HepG2 (cell line): ENCODE data around the gene METTL26. TPM values are rescaled to one million over a fixed set of nuclear protein-coding genes. Genes with fewer than 3 reads are reported as not detected.
A peak's percentile ranks its signal among the peaks of the same experiment; 100 is the strongest.

Experiments used
- GABPA ChIP-seq, 2 experiments: IDR thresholded peaks; 2 replicates each; pipeline ENCODE4 v1.6.1; 2011 to 2016; ENCODE audit warnings: low read depth in 2 of 2, low read length in 1 of 2, missing biosample characterization in 1 of 2, missing genetic modification characterization in 1 of 2
- MED1 ChIP-seq: sonication (generic); formaldehyde crosslinking; IDR thresholded peaks from 2 replicates; pipeline ENCODE4 v1.4.0; 2020; ENCODE audit warnings: missing genetic modification reagents
- NCOA2 ChIP-seq: sonication (generic); formaldehyde crosslinking; IDR thresholded peaks from 2 replicates; pipeline ENCODE4 v1.8.0; 2022; ENCODE audit warnings: inconsistent platforms
- NFIC ChIP-seq: IDR thresholded peaks from 2 replicates; pipeline ENCODE4 v1.6.1; 2012; ENCODE audit warnings: mild to moderate bottlenecking, low read length, inconsistent platforms
- POLR2G ChIP-seq: fragments of 200-400 bp; formaldehyde crosslinking; IDR thresholded peaks from 2 replicates; pipeline ENCODE4 v1.6.1; 2018; ENCODE audit warnings: mild to moderate bottlenecking, low read depth, low read length, moderate library complexity
- RBFOX2 ChIP-seq: fragments of 200-400 bp; formaldehyde crosslinking; IDR thresholded peaks from 2 replicates; pipeline ENCODE4 v1.6.1; 2017; ENCODE audit warnings: low read depth, mild to moderate bottlenecking, low read length
- SALL2 ChIP-seq: sonication (generic); formaldehyde crosslinking; IDR thresholded peaks from 2 replicates; pipeline ENCODE4 v1.8.1; 2023; ENCODE audit warnings: mild to moderate bottlenecking, missing genetic modification reagents, inconsistent platforms
- SAP130 ChIP-seq: IDR thresholded peaks from 2 replicates; pipeline ENCODE4 v1.6.1; 2016; ENCODE audit warnings: low read depth
- SIX1 ChIP-seq: sonication (generic); formaldehyde crosslinking; IDR thresholded peaks from 2 replicates; pipeline ENCODE4 v1.4.0; 2020; ENCODE audit warnings: missing genetic modification reagents, borderline replicate concordance
- SMARCE1 ChIP-seq: fragments of 450-650 bp; IDR thresholded peaks from 2 replicates; pipeline ENCODE4 v1.6.1; 2017; ENCODE audit warnings: borderline replicate concordance
- SP5 ChIP-seq: IDR thresholded peaks from 2 replicates; pipeline ENCODE4 v1.6.1; 2016; ENCODE audit warnings: low read depth, borderline replicate concordance
- XBP1 ChIP-seq: sonication (generic); formaldehyde crosslinking; IDR thresholded peaks from 2 replicates; pipeline ENCODE4 v1.5.0; 2020; ENCODE audit warnings: missing genetic modification reagents
- ZBTB38 ChIP-seq: sonication (generic); formaldehyde crosslinking; IDR thresholded peaks from 2 replicates; pipeline ENCODE4 v1.5.1; 2020; ENCODE audit warnings: mild to moderate bottlenecking, missing genetic modification reagents
- ZC3H4 ChIP-seq: sonication (generic); formaldehyde crosslinking; IDR thresholded peaks from 2 replicates; pipeline ENCODE4 v1.4.0; 2020; ENCODE audit warnings: missing genetic modification reagents, borderline replicate concordance
- ZNF557 ChIP-seq: sonication (generic); formaldehyde crosslinking; IDR thresholded peaks from 2 replicates; pipeline ENCODE4 v1.4.0; 2020; ENCODE audit warnings: missing genetic modification reagents
- ZNF570 ChIP-seq: sonication (generic); formaldehyde crosslinking; IDR thresholded peaks from 2 replicates; pipeline ENCODE4 v1.4.0; 2020; ENCODE audit warnings: mild to moderate bottlenecking, missing genetic modification reagents, borderline replicate concordance
- ZNF782 ChIP-seq: sonication (generic); formaldehyde crosslinking; IDR thresholded peaks from 2 replicates; pipeline ENCODE4 v1.4.0; 2020; ENCODE audit warnings: missing genetic modification reagents, mild to moderate bottlenecking, borderline replicate concordance
- ZSCAN22 ChIP-seq: sonication (generic); formaldehyde crosslinking; IDR thresholded peaks from 2 replicates; pipeline ENCODE4 v1.4.0; 2020; ENCODE audit warnings: mild to moderate bottlenecking, missing genetic modification reagents
- polyA plus RNA-seq, 8 experiments: library from polyadenylated mRNA; depleted of rRNA in 3 of 8; stranded (reverse) in 7 of 8; unstranded in 1 of 8; fragments of >200 nt; fragmentation: Illumina TruSeq in 4 of 8; extraction: Trizol in 4 of 8; gene quantifications; 2 replicates each; pipeline versions ENCODE4 v1.2.1 to v1.2.3, GENCODE V29; 2011 to 2016; ENCODE audit warnings: low read depth in 4 of 8, missing spikeins in 1 of 8, mixed read lengths in 1 of 8; ENCODE audit not compliant: insufficient read depth in 1 of 8
- total RNA-seq, 5 experiments: library from RNA; depleted of rRNA; stranded (reverse); fragments of >200 nt; fragmentation: Illumina TruSeq; extraction: Trizol; gene quantifications; 2 replicates each; pipeline ENCODE4 v1.2.3, GENCODE V29; 2016; ENCODE audit warnings: low read depth in 1 of 5
- TF ChIP-seq, protein P1 (sequence below): sonication (generic); formaldehyde crosslinking; conservative IDR thresholded peaks from 2 replicates; pipeline ENCODE4 v1.4.0; 2020; ENCODE audit warnings: mild to moderate bottlenecking, missing genetic modification reagents, moderate library complexity
- TF ChIP-seq, protein P2 (sequence below): sonication (generic); formaldehyde crosslinking; IDR thresholded peaks from 2 replicates; pipeline ENCODE4 v1.4.0; 2020; ENCODE audit warnings: missing genetic modification reagents
- TF ChIP-seq, protein P3 (sequence below): sonication (generic); formaldehyde crosslinking; IDR thresholded peaks from 2 replicates; pipeline ENCODE4 v1.4.0; 2020; ENCODE audit warnings: missing genetic modification reagents
- TF ChIP-seq, protein P4 (sequence below): sonication (generic); formaldehyde crosslinking; IDR thresholded peaks from 2 replicates; pipeline ENCODE4 v1.5.0; 2020; ENCODE audit warnings: missing genetic modification reagents
- TF ChIP-seq, protein P5 (sequence below): sonication (generic); formaldehyde crosslinking; IDR thresholded peaks from 2 replicates; pipeline ENCODE4 v1.5.1; 2020; ENCODE audit warnings: missing genetic modification reagents, mild to moderate bottlenecking, borderline replicate concordance

METTL26 gene
- total and polyA plus RNA-seq, 2 of the 13 experiments (the other 11 are each of a cell fraction or from before 2014, with no cell fraction given): 65.5 to 70.1 TPM

DNA sequence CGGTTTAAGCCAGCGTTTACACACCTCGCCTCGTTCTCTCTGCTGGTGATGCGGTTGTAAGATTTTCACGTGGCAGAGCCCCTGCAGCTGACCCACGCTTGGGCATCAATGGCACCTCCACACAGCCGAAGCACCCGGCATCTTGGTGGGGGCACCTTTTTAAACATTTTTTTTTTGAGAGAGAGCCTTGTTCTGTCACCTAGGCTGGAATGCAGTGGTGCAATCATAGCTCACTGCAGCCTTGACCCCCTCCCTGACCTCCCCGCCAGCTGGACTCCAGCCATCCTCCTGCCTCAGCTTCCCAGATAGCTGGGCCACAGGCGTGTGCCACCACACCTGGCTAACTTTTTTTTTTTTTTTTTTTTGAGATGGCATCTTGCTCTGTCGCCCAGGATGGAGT is 17.9 kb upstream of the METTL26 start (continued):
- TF ChIP-seq XBP1 (CRISPR knock-in tag) (no peak), SP5 (no peak), ZSCAN22 (CRISPR knock-in tag) (no peak), NCOA2 (CRISPR knock-in tag) (peak; percentile 32; the same call in 1 of the 2 replicates), RBFOX2 (no peak), ZC3H4 (CRISPR knock-in tag) (no peak), SIX1 (CRISPR knock-in tag) (no peak), POLR2G (no peak), NFIC (no peak), ZNF570 (CRISPR knock-in tag) (no peak), ZNF557 (CRISPR knock-in tag) (no peak), GABPA (IDR thresholded peaks at IDR 0.05; ENCODE audit: low read depth, low read length) (no peak), GABPA (CRISPR knock-in tag; IDR thresholded peaks at IDR 0.05; ENCODE audit: low read depth) (peak; percentile 44; the same call in 1 of the 2 replicates), SALL2 (CRISPR knock-in tag) (no peak), SAP130 (CRISPR knock-in tag) (peak; percentile 66), MED1 (CRISPR knock-in tag) (peak; percentile 44), ZBTB38 (peak; percentile 44; the same call in 1 of the 2 replicates), SMARCE1 (no peak), ZNF782 (CRISPR knock-in tag) (no peak)
- TF ChIP-seq, protein P1, sequence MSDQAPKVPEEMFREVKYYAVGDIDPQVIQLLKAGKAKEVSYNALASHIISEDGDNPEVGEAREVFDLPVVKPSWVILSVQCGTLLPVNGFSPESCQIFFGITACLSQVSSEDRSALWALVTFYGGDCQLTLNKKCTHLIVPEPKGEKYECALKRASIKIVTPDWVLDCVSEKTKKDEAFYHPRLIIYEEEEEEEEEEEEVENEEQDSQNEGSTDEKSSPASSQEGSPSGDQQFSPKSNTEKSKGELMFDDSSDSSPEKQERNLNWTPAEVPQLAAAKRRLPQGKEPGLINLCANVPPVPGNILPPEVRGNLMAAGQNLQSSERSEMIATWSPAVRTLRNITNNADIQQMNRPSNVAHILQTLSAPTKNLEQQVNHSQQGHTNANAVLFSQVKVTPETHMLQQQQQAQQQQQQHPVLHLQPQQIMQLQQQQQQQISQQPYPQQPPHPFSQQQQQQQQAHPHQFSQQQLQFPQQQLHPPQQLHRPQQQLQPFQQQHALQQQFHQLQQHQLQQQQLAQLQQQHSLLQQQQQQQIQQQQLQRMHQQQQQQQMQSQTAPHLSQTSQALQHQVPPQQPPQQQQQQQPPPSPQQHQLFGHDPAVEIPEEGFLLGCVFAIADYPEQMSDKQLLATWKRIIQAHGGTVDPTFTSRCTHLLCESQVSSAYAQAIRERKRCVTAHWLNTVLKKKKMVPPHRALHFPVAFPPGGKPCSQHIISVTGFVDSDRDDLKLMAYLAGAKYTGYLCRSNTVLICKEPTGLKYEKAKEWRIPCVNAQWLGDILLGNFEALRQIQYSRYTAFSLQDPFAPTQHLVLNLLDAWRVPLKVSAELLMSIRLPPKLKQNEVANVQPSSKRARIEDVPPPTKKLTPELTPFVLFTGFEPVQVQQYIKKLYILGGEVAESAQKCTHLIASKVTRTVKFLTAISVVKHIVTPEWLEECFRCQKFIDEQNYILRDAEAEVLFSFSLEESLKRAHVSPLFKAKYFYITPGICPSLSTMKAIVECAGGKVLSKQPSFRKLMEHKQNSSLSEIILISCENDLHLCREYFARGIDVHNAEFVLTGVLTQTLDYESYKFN (CRISPR knock-in tag): peak; percentile 42; the same call in 1 of the 2 replicates
- TF ChIP-seq, protein P2, sequence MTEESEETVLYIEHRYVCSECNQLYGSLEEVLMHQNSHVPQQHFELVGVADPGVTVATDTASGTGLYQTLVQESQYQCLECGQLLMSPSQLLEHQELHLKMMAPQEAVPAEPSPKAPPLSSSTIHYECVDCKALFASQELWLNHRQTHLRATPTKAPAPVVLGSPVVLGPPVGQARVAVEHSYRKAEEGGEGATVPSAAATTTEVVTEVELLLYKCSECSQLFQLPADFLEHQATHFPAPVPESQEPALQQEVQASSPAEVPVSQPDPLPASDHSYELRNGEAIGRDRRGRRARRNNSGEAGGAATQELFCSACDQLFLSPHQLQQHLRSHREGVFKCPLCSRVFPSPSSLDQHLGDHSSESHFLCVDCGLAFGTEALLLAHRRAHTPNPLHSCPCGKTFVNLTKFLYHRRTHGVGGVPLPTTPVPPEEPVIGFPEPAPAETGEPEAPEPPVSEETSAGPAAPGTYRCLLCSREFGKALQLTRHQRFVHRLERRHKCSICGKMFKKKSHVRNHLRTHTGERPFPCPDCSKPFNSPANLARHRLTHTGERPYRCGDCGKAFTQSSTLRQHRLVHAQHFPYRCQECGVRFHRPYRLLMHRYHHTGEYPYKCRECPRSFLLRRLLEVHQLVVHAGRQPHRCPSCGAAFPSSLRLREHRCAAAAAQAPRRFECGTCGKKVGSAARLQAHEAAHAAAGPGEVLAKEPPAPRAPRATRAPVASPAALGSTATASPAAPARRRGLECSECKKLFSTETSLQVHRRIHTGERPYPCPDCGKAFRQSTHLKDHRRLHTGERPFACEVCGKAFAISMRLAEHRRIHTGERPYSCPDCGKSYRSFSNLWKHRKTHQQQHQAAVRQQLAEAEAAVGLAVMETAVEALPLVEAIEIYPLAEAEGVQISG (CRISPR knock-in tag): peak; percentile 83
- TF ChIP-seq, protein P3, sequence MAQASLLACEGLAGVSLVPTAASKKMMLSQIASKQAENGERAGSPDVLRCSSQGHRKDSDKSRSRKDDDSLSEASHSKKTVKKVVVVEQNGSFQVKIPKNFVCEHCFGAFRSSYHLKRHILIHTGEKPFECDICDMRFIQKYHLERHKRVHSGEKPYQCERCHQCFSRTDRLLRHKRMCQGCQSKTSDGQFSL (CRISPR knock-in tag): no peak
- TF ChIP-seq, protein P4, sequence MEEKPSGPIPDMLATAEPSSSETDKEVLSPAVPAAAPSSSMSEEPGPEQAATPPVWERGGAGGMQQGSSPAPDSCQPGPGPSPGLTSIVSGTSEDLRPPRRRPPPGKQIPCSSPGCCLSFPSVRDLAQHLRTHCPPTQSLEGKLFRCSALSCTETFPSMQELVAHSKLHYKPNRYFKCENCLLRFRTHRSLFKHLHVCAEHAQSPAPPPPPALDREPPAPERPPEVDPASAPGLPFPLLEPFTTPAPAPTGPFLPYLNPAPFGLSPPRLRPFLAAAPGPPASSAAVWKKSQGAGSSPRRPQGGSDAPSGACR: no peak
- TF ChIP-seq, protein P5, sequence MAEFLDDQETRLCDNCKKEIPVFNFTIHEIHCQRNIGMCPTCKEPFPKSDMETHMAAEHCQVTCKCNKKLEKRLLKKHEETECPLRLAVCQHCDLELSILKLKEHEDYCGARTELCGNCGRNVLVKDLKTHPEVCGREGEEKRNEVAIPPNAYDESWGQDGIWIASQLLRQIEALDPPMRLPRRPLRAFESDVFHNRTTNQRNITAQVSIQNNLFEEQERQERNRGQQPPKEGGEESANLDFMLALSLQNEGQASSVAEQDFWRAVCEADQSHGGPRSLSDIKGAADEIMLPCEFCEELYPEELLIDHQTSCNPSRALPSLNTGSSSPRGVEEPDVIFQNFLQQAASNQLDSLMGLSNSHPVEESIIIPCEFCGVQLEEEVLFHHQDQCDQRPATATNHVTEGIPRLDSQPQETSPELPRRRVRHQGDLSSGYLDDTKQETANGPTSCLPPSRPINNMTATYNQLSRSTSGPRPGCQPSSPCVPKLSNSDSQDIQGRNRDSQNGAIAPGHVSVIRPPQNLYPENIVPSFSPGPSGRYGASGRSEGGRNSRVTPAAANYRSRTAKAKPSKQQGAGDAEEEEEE (CRISPR knock-in tag): no peak
